SIG-M5 treated with dmso at 0.1 percent for 504 hours (cell line): ENCODE measurements around the gene TNIK.
A peak's percentile ranks its signal among the peaks of the same experiment; 100 is the strongest.
"Not testable (repeated sequence)": the region's sequence is repeated elsewhere in the genome, so short reads cannot be mapped to it uniquely, and the experiment has no call there.

Experiments
- DNase-seq: peaks from one replicate; lab custom pipeline; 2025; ENCODE audit not compliant: unreplicated experiment; lab: John Stamatoyannopoulos, UW

The TNIK gene

DNA sequence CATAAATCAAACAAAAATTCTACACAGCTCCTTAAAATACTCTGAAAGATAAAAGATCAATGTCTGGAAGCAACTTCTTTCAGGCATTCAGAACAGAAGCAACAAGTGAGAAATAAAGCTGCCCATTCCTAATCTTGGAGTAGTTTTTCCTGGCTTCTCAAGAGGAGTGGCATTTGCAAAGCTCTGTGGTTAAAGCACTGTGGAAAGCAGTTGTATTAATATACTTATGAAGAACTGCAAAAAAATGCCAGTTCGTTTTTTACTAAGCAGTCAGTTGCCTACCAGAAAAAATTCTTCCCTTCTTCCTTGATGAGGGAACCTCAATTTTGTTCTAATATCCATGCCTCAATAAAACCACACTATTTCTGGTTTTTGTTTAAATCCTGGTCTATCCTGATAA is 197.8 kb downstream of the TNIK start:
- DNase-seq, result no peak

DNA sequence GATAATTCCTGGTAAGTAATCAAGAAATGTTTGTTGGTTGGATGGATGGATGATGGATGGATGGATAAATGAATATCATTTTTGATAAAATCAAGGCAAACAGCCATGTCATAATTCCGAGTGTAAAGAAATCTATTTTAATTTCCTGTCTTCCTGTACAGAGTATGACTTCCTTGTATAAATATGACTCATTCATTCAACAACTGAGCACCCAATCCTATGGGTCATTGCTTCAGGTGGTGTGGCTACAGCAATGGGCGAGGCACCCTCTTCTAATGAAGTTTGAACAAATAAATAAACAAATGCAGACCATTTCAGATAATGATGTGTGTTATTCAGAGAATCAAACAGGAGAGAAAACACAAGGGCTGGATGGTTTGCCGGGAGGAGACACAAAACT is 198.7 kb downstream of the TNIK start:
- DNase-seq, result peak; percentile 54

DNA sequence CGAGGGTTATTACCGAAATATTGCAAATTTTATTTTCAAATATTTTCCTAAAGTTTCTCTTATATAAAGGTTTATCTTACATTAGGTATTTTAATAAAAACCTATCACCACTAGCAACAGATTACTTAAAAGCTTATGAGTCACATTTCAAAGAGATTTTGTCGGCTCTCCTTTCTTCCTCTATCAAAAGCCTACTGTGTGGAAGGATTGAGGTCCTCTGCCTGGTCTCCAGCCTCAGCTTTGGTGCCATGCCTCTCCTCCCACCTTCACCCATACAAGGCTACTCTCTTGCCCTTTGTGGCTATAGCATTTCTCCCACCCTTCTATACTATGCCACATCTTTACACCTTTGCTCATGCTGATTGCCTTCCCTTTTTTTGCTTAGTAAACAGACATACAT is 199.3 kb downstream of the TNIK start:
- DNase-seq, result no peak

DNA sequence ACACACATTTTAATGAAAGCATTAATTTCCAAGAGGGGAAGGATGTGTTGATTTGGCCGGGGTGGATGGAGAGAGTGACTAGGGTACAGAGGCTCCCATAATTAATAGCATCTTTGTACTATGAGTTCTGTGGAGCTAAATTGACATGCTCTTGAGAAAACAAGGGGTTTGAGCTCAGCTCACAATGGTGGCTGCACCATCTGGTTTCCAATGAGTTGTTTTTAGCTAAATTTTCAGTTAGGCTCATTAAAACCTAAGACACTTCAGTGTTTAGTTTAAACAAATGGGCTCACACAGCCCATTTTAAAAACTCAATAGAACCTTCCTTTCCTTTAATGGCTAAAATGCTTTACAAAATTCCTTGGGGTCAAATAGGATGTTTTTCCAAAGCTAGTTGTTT is 199.7 kb downstream of the TNIK start:
- DNase-seq, result no peak

DNA sequence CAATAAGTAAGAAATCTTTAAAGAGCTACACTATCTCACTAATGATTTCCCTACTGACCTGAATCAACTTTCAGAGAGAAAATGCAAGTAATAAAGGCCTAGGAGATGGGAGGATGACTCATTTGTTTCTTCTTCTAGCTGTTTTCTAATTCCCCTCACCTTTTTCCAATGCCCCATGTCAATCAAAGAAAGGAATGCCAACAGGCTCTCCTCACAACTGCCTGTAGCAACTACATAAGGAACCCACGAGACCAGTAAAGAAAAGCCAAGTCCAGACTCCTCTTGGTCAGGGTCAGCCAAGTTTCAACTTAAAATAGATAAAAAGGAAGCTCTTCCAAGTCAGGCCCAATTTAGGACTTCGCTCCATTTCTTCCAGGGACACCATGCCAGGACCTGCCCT is 201.9 kb downstream of the TNIK start:
- no peak for DNase-seq

DNA sequence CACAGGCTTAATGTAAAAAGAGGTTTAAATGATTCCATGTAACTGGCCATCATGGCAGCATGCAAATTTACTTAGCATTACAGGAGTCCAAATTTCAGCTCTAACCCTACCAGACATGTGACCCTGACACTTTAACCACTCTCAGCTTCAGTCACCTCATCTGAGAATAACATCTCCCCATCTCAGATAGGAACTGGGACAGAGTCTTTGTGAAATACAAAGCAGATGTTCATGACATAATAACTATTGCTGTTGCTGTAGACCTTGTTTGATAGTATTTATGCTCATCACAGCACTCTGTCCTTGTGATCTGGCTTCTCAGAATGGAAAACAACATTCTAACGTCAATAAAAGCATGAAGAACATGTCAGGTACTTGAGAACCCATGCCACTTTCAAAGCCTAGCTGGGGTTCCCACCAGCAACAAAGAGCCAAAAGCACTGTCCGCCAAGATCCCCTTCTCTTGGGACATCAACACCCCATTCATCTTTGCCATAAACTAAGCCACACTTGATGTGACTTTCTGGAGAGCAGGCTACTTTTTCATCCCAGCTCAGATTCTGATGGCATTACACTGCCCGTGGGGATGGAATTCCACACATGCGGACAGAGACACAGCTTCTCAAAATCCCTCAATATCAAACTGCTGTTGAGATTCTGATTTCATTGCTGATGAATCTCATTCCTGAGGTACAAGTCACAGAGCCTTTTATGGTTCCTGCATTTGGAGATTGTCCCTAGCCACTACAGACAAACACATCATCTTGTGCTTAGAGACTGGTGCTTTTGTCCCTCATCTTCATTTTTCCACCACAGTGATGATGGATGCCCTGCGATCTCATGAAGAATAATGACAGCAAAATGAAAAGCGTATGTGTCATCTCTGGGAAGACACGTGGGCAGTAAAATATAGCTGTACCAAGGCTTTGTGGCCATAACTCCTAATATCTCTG is 202.7 kb downstream of the TNIK start:
- no peak for DNase-seq

DNA sequence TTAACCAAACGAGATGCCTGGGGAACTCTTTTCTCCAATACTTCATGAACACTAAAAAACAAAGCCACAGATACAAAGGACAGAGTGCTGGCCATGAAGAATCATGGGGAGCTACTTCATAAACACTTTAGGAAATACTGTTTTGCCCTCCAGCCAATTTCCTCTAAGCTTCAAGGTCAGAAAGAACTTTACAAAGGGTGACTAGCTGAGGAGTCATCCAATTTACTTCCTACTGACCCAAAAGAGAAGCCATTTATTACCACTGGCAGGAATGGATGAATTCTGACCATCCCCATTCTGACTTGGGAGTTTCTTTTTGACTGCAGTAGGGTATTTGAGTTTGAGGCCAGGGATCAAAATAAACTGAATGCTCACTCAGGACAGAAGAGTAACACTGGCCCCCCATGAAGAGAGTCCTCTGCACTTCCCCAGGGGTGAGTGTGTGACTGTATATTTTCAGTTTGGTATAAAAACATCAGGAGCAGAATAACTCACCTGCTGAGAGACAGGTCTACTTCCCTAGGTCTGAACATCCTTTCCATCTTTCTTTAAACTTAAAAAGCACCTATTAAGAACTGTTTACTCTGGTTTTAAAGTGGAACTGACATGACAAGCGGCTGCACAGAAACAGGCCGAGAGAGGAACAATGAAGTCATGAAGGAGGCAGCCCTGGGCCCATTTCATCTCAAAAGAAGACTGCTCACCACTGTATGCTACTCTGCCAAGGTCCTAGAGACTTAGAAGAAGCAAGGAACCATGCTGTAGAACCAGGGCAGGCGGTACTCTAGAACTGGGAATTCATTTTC is 203.6 kb downstream of the TNIK start:
- no peak for DNase-seq

DNA sequence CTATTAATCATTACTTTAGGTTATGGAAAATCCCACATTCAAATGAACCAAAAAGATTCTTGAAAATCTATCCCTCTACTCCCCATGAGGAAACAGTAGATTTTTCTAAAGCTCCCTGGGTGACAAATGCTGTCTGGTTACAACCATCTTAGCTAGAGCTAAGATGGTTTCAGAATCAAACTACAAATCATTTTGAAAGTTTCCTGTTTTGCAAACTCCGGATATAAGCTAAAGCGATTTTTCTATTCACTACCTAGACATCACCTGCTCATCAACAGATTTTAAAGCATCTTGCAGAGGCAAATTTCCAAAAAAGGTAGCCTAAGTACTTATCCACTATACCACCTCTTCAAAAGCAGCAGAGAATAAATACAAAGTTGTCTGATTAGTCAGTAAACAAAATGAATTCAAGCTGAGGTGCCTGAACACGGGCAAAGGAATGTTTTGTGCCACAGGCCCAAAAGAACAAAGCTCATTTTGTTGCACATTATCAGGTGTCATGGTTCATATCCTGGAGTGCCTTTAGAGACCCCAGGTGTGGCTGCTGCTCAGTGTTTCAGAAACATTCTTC is 204.9 kb downstream of the TNIK start:
- no peak for DNase-seq

DNA sequence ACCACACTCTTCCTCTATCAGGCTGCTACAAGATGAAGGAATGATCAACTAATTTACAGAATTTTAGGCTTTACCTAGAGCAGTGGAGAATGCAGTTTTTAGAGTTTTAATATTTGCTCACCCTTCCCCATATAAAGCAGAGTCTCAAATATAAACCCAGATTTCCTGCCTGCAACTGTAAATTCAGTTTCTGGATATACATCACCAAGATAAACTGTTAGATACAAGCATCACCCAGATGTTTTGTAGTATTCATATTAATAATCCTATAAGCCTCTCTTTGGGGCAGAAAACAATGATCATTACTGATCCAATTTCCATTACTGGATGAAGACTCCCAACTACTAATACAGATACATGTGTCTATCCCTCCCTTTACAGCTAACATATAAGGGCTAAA is 205.9 kb downstream of the TNIK start:
- DNase-seq, result no peak

DNA sequence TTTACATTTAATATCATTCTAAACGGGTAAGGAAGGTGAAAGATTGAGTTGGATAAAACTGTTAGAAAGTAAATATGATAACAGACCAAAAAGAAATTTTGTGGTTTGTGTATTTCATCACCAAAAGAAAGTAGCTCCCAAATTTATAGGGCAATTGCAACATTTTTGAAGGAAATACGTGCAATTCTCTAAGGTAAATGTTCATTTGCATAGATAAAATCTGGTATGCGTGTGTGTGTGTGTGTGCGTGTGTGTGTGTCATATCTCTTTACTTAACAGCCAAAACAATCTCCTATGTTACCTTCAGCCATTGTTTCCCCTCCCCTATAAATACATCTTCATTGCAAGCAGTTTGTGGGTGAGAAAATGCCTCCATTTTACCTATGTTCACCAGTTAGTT is 208.4 kb downstream of the TNIK start:
- no peak for DNase-seq

DNA sequence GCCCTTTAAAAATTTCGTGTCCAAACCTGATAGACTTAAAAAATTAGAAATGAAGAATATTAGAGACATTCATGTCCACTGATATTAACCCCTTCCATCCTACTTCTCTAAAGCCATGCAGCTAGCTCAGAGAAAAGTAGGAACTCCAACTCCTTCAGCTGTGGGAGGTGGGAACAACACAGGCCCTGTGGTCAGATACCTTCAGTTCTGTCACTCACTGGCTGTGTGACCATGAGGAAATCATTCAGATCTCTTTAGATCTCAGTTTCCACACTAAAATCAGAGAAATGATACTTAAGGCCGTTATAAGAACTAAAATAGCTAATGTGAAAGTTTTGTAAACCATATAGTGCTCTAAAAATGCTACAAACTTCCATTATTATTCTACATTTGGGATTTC is 209.8 kb downstream of the TNIK start:
- no peak for DNase-seq

DNA sequence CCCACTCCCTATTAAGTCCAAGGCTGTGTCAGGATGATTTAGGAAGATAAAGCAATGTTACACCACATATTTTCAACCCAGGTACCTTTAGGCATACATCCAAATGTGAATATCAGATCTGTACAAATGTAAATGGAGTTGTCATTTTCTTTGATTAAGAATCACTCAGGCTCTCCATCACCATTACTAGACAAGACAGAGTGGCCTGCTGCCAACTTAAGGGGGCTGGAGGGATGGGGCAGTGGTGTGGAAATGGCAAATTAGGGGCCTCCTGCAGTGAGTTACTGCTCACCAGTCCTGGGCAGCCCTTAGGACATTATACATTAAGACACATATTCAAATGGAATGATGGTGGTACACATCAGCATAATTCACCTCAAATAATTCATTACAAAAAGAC is 211.0 kb downstream of the TNIK start:
- no peak for DNase-seq

DNA sequence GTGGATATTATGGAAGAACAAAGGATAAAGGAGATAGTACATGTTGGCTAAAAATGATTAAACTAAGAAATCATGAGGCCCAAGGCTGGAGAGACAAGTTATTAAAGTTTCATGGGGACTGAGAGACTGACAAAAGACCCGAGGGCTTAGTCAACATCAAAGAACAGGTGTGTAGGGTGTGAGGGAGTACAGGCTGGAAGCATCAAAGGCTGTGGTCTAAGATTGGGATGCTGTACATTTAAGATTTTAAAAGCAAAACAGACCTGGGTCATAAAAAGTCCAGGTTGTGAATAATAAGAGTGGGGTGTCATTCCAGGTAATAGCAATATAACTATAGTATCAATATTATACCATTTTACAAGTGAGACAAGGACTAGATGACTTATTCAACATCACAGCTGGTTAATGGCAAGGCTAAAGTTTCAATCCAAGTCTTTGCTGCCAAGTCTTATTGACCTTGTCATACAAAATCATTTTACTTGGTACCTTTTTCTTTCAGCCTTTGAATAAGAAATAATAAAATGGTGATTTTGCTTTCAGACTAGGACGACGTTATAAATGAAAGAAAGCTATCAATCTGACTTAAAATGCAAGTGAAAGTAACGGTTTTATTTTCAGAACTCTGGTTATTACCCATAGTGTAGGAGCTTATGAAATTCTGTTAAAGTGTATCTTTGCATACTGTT is 211.6 kb downstream of the TNIK start:
- DNase-seq, result no peak

DNA sequence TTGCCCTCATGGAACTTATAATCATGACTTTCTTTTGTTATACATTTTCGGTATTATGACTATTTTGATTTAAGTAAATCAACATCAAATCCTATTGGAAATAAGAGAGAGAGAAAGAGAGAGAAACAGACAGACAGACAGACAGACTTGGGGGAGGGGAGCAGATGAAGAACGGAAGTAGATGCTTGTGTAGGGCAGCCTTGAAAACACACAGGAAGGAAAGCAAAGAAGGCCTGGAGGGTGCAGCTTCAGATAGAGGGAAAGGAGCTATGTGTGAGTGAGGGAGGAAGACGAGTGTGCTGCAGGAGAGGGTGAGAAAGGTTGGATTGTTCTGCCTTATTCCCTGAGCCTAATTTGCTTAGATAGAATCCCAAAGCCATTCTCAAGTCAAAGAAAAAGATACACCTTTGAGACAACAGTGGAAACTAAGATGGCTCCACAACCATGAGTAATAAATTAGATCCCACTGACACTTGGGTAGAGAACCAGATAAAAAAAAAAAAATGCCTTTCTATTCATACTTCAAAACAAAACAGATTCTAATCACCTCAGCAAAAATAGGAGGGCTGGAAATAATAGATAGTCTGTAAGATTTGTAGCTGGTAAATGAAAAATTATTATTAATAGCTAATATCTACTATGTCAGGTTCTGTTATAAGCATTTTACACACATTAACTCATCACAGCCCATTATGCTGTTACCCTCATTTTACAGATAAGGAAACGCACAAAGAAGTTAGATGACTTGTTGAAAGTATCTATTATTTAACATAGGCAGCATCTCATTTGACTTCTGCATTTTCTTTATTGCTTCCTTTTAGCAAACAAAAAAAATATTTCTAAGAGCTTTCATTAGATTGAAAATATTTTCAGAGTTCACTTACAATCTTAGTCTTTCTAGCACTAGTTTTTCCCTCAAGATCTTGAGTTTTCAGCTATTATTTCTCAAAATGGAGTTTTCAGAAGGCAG is 214.1 kb downstream of the TNIK start:
- no peak for DNase-seq

DNA sequence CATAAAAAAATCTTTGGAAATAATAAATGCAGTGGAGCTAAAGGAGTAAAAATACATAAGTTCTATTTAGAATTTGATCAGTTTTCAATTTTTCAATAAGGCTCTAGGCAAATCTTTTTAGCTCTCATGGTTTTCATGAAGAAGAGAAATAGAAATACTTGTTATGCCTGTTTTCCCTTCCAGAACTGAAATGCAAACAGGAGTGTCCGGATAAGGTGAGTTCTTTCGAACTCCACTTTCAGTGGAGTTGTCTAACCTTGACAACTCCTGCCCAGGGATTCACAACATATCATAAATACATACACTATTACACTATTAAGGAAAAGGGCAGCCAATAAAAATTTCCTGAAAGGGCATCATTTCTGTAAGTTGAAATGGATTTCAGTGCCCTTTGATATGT is 217.3 kb downstream of the TNIK start:
- DNase-seq, result no peak

DNA sequence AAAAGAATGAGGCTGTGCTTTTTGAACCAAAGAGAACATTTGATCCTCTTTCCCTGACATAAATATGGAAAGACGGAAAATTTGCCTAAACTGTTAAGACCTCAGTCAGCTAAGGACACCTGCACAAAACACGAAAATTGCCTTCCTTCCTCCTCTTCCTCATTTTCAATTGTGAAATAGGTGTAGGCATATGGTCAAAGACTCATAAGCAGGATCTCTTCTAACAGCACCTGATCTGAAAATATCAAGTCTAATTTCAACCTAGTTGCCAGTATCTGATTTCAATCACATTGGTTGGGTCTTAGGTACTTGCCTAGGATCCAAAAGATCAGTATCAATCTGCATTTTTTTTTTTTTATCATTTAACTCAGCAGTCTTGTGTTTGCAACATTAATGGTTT is 218.0 kb downstream of the TNIK start:
- DNase-seq, result no peak

DNA sequence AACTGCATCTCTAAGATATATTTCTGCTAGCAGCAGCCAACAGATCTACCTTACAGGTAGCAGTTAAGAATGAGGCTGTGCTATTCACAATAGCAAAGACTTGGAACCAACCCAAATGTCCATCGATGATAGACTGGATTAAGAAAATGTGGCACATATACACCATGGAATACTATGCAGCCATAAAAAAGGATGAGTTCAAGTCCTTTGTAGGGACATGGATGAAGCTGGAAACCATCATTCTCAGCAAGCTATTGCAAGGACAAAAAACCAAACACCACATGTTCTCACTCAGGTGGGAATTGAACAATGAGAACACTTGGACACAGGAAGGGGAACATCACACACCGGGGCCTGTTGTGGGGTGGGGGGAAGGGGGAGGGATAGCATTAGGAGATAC is 218.6 kb downstream of the TNIK start:
- not testable (repeated sequence) for DNase-seq

DNA sequence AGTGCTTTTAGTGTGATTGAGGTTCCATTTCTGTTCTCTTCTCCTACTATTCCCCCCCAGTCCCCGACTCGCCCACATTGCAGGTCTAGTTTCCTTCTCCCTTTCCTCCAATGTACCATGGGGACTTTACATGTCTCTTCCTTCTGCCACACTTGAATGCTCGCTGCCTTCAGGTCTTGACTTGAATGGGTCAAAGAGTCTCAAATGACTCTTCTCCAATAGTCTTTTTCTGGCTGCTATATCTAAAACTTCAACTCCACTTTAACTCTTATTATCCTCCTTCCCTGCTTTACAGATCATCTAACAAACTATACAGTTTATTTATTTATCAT is 219.7 kb downstream of the TNIK start:
- no peak for DNase-seq

DNA sequence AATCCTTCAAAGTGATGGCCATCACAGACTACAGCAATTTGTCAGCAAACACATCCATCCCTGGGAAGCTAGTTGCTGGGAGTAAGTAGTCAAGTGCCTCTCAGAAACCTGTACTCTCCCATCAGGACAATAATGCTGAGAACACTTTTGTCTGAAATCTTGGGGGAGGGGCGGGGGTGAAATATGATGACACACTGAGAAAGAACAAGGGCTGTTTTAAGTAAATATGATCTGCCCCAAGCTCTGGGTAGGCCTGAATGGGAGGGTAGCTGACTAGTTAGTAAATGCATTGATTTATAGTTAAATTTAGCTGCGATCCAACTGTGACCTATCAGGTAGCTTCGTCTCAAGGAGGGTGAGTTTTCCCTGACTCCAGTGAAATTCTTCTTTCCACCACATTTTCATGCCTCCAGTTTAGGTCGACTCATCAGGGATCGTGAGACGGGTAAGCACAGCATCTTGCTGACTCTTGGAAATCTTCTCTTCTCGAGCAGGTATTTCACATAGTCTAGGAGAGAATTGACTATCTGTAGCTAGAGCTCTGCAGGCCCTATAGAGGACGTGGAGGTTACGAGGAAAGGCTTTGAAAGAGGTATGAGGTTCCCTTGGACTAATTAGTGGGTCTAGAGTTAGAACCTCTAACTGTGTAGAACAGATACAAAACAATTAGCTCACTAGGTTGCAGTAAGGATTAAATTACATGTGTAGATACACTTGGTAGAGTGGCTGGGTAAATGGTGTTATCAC is 220.3 kb downstream of the TNIK start:
- no peak for DNase-seq

DNA sequence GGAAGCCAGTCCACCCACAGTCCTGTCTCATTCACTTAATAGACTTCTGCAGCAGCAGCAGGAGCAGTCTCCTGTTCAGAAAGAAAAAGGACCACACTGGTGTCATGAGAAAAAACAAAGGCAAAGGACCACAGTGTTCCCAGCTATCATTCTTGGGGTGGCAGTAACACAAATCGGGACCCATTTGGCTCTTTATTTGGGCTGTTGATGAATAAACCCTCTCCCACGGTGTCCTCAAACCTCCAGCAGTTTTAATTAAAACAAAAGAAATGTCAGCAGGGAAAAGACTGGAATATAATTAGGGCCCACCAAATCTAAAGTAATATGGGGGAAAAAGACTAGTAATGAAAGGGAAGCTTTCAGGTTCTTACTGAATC is 223.2 kb downstream of the TNIK start:
- no peak for DNase-seq
